GM15510 (cell line): ENCODE measurements around the gene TRIM41.

ENCODE experiments used
- POLR2A ChIP-seq: IDR thresholded peaks from 3 replicates; pipeline ENCODE4 v1.6.1; 2011; ENCODE audit warnings: borderline replicate concordance; ENCODE audit not compliant: insufficient read length; ENCODE audit errors: extremely low read depth

TRIM41 gene

GRCh38 chr5:181234455-181235306 is 11.6 kb downstream of the TRIM41 start:
- peak; percentile 28 for TF ChIP-seq POLR2A

DNA sequence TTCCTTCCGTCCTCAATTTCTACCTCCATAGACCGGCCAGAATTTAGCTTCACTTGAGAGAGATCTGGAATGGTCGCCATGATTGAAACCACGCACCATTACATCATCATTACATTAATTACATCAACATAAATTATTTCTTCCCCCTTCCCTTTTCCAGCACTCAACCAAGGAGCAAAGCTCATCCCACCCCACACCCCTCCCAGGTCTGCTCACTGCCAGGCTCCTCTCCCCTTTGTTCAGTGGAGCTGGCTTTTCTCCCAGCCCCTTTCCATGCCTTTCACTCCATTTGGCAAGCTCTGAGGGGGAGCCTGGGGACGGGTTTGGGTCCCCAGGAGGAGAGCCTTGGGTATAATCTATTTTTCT is 12.2 kb downstream of the TRIM41 start:
- TF ChIP-seq POLR2A: peak; percentile 15

DNA sequence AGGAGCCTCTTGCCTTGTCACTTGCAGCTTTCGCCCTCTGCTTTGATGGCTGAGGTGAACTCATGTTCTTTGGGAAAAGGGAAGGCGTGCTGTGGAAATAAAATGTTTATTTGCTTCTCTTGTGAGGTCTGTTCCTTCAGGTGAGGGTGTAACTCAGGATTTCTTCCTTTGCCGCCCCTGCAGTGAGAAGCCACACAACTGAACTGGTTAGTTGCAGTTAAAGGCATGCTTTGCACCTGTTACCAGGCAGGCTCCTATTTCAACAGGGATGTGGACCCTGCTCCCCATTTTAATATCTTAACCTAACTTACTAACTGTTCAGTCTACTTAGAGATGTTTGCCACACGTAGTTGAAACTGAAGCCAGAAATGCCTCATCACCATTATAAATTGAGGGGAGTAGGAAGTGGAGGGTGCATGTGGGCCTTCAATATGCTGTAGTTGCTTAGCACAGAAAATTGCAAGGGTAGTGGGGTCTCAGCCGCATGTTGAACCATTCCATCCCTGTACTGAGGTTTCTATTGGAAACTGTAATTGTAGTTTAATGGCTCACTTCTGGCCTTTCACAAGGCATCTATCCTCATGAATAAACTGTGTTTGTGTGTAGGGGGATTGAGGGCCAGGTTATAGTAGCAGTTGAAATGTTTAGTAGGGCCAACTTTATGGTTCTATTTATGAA is 12.7 kb downstream of the TRIM41 start:
- TF ChIP-seq POLR2A: no peak

DNA sequence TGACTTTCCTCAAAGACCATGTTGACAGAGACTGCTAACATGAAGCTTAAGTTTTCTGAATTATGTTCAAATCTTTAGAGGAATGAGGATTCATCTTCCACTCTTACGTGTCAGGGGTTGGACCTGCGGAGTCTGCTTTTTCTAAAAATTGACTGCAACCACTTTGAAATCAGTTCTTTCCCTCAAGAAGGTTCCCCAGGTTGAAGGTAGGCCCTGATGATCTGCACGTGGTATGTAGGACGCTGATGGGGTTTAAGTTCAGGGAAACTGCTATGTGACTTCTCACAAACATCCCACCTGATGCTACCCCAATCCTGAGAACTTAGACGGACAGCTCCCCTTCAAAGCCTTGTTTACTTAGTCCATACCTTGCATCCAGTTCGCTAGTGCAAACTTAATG is 13.4 kb downstream of the TRIM41 start:
- no peak for TF ChIP-seq POLR2A

DNA sequence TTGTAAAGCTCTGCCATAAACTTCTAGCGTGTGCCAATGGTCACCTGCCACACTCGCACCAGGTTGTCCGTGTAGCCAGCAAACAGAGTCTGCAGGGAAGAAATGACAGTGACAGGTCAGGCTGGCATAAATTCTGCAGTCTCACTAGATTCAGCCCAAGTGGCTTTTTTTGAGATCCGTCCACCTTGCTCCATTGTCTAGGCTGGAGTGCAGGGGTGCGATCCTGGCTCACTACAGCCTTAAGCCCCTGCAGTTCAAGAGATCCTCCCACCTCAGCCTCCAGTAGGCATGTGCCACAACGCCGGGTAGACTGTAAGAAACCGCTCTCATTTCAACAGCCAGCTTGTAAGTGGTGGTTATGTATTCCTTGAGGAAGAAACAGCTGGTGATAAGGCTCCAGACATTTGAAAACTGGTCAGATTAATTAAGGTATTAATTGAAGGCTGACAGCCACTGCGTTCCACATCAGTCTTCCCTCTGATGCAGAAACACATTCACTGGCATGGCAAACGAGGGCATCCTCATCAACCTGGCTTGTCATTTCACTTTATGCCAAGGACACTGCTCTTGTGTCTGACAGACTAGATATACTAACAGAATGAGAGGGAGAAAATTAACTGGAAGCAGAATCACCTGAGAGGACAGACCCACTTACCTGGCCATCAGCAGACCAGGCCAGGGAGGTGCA is 14.0 kb downstream of the TRIM41 start:
- TF ChIP-seq POLR2A: no peak

DNA sequence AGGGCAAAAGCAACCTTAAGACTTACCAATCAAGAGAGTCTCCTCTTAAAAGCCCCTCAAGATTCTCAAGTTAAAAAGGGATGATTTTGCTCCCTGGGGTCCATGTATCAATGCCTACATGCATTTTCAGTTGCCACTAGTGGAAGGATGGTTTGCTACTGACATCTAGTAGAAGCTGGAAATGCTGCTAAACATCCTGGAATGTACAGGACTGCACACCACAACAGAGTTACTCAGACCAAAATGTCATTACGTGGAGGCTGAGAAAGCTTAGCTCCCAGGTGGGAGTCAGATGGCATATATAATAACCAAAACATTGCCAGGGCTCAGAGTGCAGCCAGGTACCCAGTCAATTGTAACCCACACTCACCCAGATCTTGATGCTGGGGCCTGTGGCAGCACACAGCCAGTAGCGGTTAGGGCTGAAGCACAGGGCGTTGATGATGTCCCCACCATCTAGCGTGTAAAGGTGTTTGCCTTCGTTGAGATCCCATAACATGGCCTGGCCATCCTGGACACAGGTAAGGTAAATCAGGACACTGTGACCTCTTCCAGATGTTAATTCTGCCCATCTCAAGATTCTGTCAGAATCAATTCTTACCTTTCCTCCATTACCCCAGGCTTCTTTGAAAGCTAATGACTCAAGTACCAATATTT is 14.8 kb downstream of the TRIM41 start:
- peak; percentile 26 for TF ChIP-seq POLR2A

GRCh38 chr5:181239062-181239663 is 16.1 kb downstream of the TRIM41 start:
- no peak for TF ChIP-seq POLR2A

- no peak for TF ChIP-seq POLR2A
These were observed 18.4 kb downstream of the TRIM41 start for GRCh38 chr5:181241393-181241975.

GRCh38 chr5:181242031-181242451 is 19.0 kb downstream of the TRIM41 start:
- TF ChIP-seq POLR2A: no peak

GRCh38 chr5:181243018-181243563 is 20.0 kb downstream of the TRIM41 start:
- TF ChIP-seq POLR2A: no peak

GRCh38 chr5:181243564-181244343 is 20.7 kb downstream of the TRIM41 start, which contains the start of gene RACK1:
Gene RACK1 (minus strand): TSS chr5:181243906. CDS start chr5:181243800, 106 bp downstream.
- TF ChIP-seq POLR2A: peak; percentile 96

DNA sequence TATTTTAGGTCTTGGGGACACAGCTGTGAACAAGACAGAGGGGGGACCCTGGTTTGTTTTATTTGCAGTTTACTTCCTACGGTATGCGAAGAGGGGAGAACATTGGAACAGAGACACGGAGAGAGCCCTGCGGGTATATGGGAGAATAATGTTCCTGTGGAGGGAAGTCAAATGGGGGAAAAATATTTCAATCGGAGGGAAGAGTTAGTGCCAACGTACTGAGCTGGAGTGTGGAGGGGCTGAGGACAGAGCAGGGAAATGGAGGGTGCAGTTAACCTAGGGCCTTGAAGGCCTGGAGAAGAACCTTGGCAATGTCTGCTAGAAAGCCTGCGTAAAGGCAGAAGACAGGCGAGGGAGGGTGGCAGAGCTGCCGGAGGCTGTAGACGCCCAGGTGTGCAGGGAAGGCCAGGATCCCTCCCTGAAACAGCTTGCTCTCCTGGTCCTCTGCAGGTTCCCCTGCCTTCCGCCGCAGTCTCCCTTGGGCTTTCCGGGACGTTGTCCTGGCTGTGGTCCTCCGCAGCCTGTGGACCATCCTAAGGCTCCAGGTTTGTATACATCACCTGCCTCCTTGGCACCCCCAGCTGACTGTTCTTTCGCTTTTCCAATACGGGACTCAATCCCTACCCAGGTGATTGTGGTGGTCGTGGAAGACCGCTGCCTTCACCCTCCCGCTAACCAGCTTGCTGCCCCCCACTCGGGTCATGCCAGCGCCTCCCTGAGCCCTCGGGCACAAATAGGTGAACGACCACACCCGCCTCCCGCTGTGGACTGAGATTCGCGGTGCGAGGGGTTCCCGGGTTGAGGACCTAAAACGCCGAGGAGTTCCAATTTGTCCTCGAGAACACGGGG is 22.6 kb downstream of the TRIM41 start:
- no peak for TF ChIP-seq POLR2A
